ENCODE measurements around the gene ADGRG3.

Gene ADGRG3

DNA sequence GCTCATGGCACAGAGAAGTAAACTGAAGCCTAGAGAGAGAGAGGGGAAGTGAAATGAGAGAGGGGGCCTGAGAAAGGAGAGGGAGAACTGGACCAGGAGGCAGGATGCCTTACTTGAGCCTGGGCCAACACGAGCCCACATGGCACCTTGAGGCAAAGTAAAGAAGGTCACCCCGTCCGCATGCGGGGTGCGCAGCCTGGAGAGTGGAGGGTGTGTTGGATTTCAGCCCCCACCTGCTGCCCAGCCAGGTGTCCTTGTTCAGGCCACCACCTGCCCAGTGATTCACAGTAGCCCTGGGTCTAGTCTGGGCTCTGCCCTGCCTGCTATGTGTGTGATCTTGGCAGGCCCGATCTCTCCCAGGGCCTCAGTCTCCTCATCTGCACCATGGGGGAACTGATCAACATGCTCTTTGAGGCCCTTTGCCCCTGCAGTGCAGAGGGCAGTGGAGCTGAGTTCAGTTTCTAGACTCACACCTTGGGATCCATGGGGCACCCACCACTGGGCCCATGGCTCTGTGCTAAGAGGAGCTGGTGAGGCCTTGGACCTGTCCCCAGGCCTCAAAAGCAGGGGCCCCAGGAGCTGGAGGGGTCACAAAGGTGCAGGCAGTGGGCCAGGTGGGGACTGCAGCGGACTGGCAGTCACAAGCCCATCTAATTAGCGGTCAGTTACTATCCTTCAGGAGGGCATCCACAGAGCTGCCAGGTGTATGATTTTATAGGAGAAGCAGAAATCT, 16.7 kb downstream of the ADGRG3 start:
- H3K4me1 ChIP-seq = no peaks in the 10 kb centered on the region
- no peak for TF ChIP-seq CTCF (IDR thresholded peaks at IDR 0.05; ENCODE audit: low read depth, low read length)
- DNase-seq = no peak
- H3K36me3 ChIP-seq = no peaks in the 10 kb centered on the region
- H3K27me3 ChIP-seq = no peaks in the 10 kb centered on the region
- no peak overlapping the region for H3K4me3 ChIP-seq (ENCODE audit: low read depth, low read length)
- H3K9me3 ChIP-seq = no peaks in the 10 kb centered on the region

GRCh38 chr16:57685633-57686032, 17.5 kb downstream of the ADGRG3 start:
- no peak for DNase-seq
- Histone ChIP-seq H3K4me3 (ENCODE audit: low read depth, low read length) (no peak overlapping the region), H3K4me1 (no peaks in the 10 kb centered on the region), H3K9me3 (no peaks in the 10 kb centered on the region), H3K36me3 (no peaks in the 10 kb centered on the region), H3K27me3 (no peaks in the 10 kb centered on the region)
- TF ChIP-seq CTCF (IDR thresholded peaks at IDR 0.05; ENCODE audit: low read depth, low read length) = no peak

GRCh38 chr16:57686577-57686976, 18.5 kb downstream of the ADGRG3 start:
- Histone ChIP-seq H3K36me3 (no peaks in the 10 kb centered on the region), H3K27me3 (no peaks in the 10 kb centered on the region), H3K4me1 (no peaks in the 10 kb centered on the region), H3K4me3 (ENCODE audit: low read depth, low read length) (no peak overlapping the region), H3K9me3 (no peaks in the 10 kb centered on the region)
- no peak for TF ChIP-seq CTCF (IDR thresholded peaks at IDR 0.05; ENCODE audit: low read depth, low read length)
- no peak for DNase-seq

- Histone ChIP-seq H3K4me3 (ENCODE audit: low read depth, low read length) (no peak overlapping the region), H3K27me3 (no peaks in the 10 kb centered on the region), H3K4me1 (no peaks in the 10 kb centered on the region), H3K9me3 (no peaks in the 10 kb centered on the region), H3K36me3 (no peaks in the 10 kb centered on the region)
- DNase-seq = no peak
- TF ChIP-seq CTCF (IDR thresholded peaks at IDR 0.05; ENCODE audit: low read depth, low read length) = no peak
Observed at GRCh38 chr16:57687363-57687929, 19.3 kb downstream of the ADGRG3 start.

GRCh38 chr16:57688487-57688986, 20.4 kb downstream of the ADGRG3 start:
- Histone ChIP-seq H3K4me3 (ENCODE audit: low read depth, low read length) (no peak overlapping the region), H3K4me1 (no peaks in the 10 kb centered on the region), H3K27me3 (no peaks in the 10 kb centered on the region), H3K9me3 (no peaks in the 10 kb centered on the region), H3K36me3 (no peaks in the 10 kb centered on the region)
- no peak for TF ChIP-seq CTCF (IDR thresholded peaks at IDR 0.05; ENCODE audit: low read depth, low read length)
- no peak for DNase-seq
